ENCODE measurements around the gene HMG20A. TPM values are rescaled to one million over a fixed set of nuclear protein-coding genes. Genes with fewer than 3 reads are reported as not detected.

Gene HMG20A
- polyA plus RNA-seq, 3 donors from 2014 or later = 26.8 to 56.2 (median 53.1) TPM

DNA sequence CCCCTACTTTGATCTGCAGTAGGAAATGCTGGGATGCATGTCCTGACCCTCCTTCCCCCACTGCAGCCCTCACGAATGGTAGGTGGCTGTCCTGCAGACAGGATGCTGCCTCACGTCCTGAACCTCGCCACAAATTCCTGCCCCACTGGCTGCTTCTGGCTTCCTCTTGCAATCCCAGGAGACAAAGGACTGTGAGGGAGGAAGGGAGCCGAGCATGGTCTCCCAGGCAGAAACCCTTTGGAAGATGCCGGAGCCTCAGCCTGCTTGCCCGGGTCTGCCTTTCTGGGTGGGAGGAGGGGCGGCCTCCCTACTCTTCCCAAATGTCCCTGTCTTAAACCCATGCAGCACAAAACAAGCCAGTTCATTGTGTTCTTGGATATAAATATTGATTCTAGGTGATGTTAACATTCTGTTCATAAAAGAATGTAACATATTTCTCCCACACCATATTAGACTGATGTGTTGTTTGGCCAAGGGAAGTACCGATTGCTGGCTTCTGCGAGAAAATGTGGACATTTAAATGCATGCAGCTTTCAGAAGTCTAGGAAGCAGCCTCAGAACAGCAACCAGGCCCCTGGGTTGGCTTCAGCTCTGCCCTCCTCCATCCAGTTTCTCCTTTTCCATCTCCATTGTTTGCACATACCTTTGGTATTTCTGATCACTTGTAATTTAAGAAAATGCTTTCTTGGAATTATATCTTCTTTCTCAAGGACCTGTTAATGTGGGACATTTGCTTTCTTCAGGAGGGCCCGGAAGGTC is 75.3 kb downstream of the HMG20A start:
- peaks cover 19 to 24% of the 10 kb centered on the region in 2 donors for H3K4me1 Mint-ChIP-seq
- no peak overlapping the region for H3K4me3 Mint-ChIP-seq
- H3K36me3 Mint-ChIP-seq = peaks cover 4 to 8% (median 4%) of the 10 kb centered on the region in 3 donors
- peaks cover 0 to 2% (median 2%) of the 10 kb centered on the region in 3 donors for H3K27me3 Mint-ChIP-seq (ENCODE audit: low read depth in 3 of 3)
- H3K9me3 Mint-ChIP-seq = no peaks in the 10 kb centered on the region
- no peak for DNase-seq
- no peak overlapping the region for H3K27ac Mint-ChIP-seq

DNA sequence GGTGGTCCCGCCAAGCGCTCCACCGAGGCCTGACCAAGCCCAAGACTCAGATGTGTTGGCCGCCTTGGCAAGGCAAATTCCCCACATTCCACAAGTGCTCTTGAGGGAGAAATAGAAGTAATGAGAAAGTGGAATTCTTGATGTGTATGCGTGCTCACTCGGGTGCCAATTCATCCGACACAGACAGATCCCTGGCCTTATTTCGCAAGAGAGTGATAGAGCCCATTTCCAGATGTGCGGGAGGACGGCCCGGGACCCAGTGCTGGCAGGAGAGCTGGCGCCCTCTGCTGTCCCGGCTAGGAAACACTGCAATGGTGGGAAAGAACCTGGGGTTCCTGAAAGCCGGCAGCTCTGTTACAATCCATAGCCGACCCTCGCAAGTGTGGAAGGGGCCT is 76.0 kb downstream of the HMG20A start:
- no peak overlapping the region for H3K4me3 Mint-ChIP-seq
- peak; percentile 48 to 66 (median 64) for DNase-seq

DNA sequence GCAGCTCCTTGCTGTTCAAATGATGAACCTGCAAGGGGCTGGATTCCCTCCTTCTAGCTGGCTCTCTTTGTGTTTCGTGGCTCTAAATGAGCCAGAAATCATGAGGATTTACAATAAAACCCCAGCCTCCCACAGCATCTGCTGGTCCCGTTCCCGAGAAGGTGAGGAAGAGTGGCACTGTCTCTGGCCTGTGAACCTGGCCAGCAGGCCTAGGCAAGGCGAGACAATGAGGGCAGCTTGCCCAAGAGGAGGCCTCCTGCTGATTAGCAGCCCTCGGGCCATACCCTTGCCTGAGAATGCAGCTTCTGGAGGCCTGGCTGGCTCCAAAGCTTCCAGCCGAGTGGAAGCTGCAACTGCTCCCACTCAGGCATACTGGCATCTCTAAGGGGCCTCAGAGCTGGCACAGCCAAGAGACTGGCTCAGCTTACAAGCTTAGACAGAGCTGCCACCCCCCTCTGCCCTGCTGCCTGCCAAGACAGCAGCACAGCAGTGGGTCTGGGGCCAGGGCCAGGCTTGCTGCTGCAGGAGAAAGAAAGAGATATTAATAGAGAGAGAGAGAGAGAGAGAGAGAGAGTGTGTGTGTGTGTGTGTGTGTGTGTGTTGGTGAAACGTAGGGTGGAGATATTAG is 76.5 kb downstream of the HMG20A start:
- H3K27me3 Mint-ChIP-seq (ENCODE audit: low read depth in 3 of 3) = peaks cover 0 to 2% (median 2%) of the 10 kb centered on the region in 3 donors
- peaks cover 4 to 12% (median 11%) of the 10 kb centered on the region in 3 donors for H3K36me3 Mint-ChIP-seq
- H3K4me1 Mint-ChIP-seq = peaks cover 18 to 23% of the 10 kb centered on the region in 2 donors
- no peak overlapping the region for H3K4me3 Mint-ChIP-seq
- no peak for DNase-seq
- H3K27ac Mint-ChIP-seq = no peak overlapping the region
- H3K9me3 Mint-ChIP-seq = peaks cover 0 to 1% (median 0%) of the 10 kb centered on the region in 6 donors

More for the DNA sequence above, 76.0 kb downstream of the HMG20A start:
- Mint-ChIP-seq H3K27ac (no peak overlapping the region), H3K9me3 (peaks cover 0 to 1% (median 0%) of the 10 kb centered on the region in 6 donors), H3K27me3 (ENCODE audit: low read depth in 3 of 3) (peaks cover 0 to 2% (median 2%) of the 10 kb centered on the region in 3 donors), H3K4me1 (peaks cover 19 to 24% of the 10 kb centered on the region in 2 donors), H3K36me3 (peaks cover 4 to 12% (median 11%) of the 10 kb centered on the region in 3 donors)

DNA sequence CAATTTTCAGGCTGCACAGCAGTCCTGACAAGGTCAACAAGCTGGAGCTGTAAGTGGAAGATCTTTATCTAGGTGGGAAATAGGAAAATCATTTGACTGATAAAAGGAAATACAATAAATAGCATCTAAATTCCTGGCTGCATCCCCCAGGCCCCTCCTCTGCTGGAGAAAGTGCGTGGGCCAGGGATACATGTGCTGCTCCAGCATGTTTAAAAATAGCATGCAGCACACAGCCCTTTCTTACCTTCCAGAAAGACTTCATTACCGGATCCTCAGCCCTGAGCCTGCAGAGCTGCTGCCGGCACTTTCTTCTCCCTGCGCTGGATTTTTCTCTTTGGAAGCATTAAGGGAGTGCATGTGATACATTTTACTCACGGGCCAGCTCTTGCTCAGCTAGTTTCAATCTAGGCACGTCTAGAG is 77.3 kb downstream of the HMG20A start:
- Mint-ChIP-seq H3K4me3 (no peak overlapping the region), H3K9me3 (peaks cover 0 to 1% (median 0%) of the 10 kb centered on the region in 6 donors), H3K27me3 (ENCODE audit: low read depth in 3 of 3) (peaks cover 0 to 2% (median 2%) of the 10 kb centered on the region in 3 donors), H3K27ac (no peak overlapping the region), H3K36me3 (peaks cover 4 to 15% (median 11%) of the 10 kb centered on the region in 3 donors), H3K4me1 (peaks cover 12 to 17% of the 10 kb centered on the region in 2 donors)
- no peak for DNase-seq

DNA sequence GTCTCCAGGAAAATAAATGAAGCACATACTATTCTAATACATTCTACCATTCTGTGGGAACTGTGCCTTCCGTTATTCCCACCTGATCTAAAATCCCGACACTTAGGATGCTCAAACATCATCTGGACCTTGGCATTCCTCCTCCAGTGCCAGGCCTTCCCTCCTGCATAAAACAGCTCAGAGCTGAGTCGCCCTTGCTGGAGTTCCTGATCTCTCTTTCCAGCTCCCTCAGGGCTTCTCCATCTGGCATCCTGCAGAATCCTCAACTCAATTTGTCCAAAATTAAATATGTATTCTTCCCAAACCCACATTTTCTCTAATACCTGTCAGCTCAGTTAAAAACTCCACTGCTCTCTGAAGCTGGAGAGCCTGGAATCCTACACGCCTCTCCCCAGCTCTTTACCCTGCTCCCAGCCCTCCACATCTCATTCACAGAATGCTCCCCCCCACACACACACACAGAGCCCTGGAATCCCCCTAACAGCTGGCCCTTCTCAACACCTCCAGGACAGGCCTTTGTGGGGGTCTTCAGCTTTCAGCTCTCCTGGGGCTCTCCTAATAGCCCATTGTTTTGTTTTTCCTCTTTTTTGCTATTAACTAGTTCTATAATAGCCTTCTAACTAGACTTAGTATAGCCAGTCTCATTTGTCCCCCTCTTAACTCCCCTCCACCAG is 78.5 kb downstream of the HMG20A start:
- no peak for DNase-seq
- Mint-ChIP-seq H3K9me3 (peaks cover 0 to 1% (median 0%) of the 10 kb centered on the region in 6 donors), H3K27ac (no peak overlapping the region), H3K27me3 (ENCODE audit: low read depth in 3 of 3) (peaks cover 0 to 2% (median 1%) of the 10 kb centered on the region in 3 donors), H3K4me3 (no peak overlapping the region), H3K36me3 (peaks cover 4 to 15% (median 11%) of the 10 kb centered on the region in 3 donors), H3K4me1 (peaks cover 4 to 7% of the 10 kb centered on the region in 2 donors)

DNA sequence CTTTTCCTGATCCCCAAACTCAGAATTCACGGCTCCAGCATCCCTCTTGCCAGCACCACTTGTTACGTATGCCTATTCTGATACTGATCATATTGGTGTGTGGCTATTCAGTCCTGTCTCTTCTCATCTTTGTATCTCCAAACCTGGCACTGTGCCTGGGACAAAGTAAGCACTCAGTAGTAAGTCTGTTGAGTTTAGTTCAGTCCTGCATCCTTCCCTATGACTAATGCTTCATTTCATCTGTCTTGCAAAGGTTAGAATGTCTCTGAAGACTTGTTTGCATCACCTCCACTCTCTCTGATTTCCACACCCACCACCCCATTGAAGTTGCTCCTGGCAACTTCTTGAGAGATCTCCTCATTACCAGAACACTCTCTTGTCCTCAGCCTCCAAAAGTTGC is 80.3 kb downstream of the HMG20A start:
- H3K27ac Mint-ChIP-seq = no peak overlapping the region
- no peak for DNase-seq
- peaks cover 0 to 1% (median 0%) of the 10 kb centered on the region in 6 donors for H3K9me3 Mint-ChIP-seq
- H3K27me3 Mint-ChIP-seq (ENCODE audit: low read depth in 3 of 3) = peaks cover 0 to 5% (median 2%) of the 10 kb centered on the region in 3 donors
- no peak overlapping the region for H3K4me3 Mint-ChIP-seq
- peaks cover 4 to 7% of the 10 kb centered on the region in 2 donors for H3K4me1 Mint-ChIP-seq
- peaks cover 4 to 17% (median 15%) of the 10 kb centered on the region in 3 donors for H3K36me3 Mint-ChIP-seq

DNA sequence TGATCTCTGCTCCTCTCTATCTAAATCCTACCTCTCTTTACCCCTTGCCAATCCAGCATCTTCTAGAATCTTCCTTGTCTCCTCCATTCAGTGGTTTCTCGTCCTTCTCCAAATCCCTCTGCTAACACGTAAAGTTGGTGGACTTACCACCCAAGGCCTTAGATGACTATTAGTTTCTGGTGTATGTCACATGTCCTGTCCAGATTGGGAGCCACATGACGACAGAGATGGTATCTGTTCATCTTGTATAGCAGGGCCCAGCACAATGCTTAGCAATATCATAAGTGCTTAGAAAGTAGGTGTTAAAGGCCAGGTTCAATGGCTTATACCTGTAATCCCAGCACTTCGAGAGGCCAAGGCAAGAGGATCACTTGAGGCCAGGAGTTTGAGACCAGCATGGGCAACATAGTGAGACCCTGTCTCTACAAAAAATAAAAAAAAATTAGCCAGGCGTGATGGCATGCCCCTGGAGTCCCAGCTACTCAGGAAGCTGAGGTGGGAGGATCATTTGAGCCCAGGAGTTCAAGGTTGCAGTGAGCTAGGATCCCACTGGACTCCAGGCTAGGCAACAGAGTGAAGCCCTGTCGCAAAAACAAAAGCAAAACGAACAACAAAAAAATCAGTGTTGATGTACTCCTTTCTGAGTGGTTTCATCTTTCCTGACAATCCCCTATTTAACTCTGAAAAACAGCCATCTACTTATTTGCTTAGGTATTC is 81.8 kb downstream of the HMG20A start:
- peaks cover 0 to 1% (median 0%) of the 10 kb centered on the region in 6 donors for H3K9me3 Mint-ChIP-seq
- no peaks in the 10 kb centered on the region for H3K4me1 Mint-ChIP-seq
- H3K4me3 Mint-ChIP-seq = no peak overlapping the region
- peak overlapping the region in 1 of 6 donors; percentile 3 for H3K27ac Mint-ChIP-seq
- H3K27me3 Mint-ChIP-seq (ENCODE audit: low read depth in 3 of 3) = peaks cover 0 to 5% (median 2%) of the 10 kb centered on the region in 3 donors
- H3K36me3 Mint-ChIP-seq = peaks cover 8 to 20% (median 19%) of the 10 kb centered on the region in 3 donors
- DNase-seq = no peak

DNA sequence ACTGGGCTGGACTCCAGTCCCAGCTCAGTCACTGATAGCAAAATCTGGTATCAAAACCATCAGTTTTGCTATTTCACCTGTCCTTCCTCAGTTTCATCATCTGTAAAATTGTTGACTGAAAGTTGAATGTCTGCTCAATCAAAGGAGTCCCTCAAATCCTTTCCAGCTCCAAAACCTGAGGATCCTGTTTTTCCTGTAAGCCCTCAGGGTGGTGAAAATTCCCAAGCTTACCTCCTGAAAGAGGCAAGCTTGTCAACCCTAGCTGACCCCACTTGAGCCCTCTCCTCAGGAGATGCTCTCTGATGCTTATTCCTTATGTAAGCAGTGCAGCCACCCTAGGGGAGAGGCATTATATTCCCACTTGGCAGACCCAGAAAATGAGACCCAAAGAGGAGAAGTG is 82.6 kb downstream of the HMG20A start:
- no peak for DNase-seq
- no peak overlapping the region for H3K4me3 Mint-ChIP-seq
- H3K4me1 Mint-ChIP-seq = no peaks in the 10 kb centered on the region
- H3K27me3 Mint-ChIP-seq (ENCODE audit: low read depth in 3 of 3) = peaks cover 0 to 5% (median 2%) of the 10 kb centered on the region in 3 donors
- no peak overlapping the region for H3K27ac Mint-ChIP-seq
- peaks cover 0 to 1% (median 0%) of the 10 kb centered on the region in 6 donors for H3K9me3 Mint-ChIP-seq
- H3K36me3 Mint-ChIP-seq = peaks cover 8 to 20% (median 19%) of the 10 kb centered on the region in 3 donors

DNA sequence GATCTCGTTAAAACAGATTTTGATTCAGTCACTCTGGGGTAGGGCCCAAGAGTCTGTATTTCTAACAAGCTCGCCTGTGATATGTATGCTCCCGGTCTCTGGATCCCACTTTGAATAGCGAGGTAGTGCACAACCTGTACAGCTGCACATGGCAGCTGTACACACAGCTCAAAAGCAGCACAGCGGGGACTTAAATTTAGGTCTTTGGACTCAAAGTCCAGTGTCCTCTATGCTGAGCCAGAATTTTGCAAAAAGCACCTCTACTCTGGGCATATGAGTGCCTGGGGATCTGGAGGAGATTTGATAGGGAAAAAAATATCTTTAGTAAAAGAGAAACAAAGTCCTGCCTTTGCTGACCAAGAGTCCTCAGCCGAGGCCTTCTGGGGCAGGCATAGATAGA is 83.1 kb downstream of the HMG20A start:
- H3K4me3 Mint-ChIP-seq = no peak overlapping the region
- H3K9me3 Mint-ChIP-seq = peaks cover 0 to 1% (median 0%) of the 10 kb centered on the region in 6 donors
- H3K27me3 Mint-ChIP-seq (ENCODE audit: low read depth in 3 of 3) = peaks cover 0 to 5% (median 2%) of the 10 kb centered on the region in 3 donors

DNA sequence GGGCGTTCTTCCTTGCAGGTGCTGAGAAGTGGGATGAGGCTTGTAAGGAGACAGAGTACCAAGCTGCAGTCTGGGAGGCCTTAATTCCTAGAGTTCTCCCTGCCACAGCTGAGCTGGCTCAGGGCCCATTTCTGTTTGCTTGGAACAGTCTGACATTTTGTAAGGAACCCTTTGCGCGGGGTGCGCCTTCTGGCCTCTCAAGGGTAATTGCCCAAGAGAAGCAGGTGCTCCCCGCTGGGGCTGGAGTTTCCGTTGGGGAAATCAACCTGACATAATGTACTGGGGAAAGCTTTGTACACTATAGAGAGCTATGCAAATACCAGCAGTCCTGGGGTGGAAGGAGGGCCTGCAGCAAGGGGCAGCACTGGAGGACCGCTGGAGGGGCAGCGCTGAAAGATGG is 83.6 kb downstream of the HMG20A start:
- Mint-ChIP-seq H3K27ac (no peak overlapping the region), H3K4me3 (no peak overlapping the region), H3K9me3 (peaks cover 0 to 1% (median 0%) of the 10 kb centered on the region in 6 donors), H3K27me3 (ENCODE audit: low read depth in 3 of 3) (peaks cover 0 to 5% (median 2%) of the 10 kb centered on the region in 3 donors), H3K36me3 (peaks cover 4 to 19% (median 19%) of the 10 kb centered on the region in 3 donors), H3K4me1 (peaks cover 0 to 6% of the 10 kb centered on the region in 2 donors)
- DNase-seq = no peak

More for the DNA sequence above, 83.1 kb downstream of the HMG20A start:
- peaks cover 0 to under 1% of the 10 kb centered on the region in 2 donors for H3K4me1 Mint-ChIP-seq
- no peak overlapping the region for H3K27ac Mint-ChIP-seq
- peaks cover 5 to 20% (median 19%) of the 10 kb centered on the region in 3 donors for H3K36me3 Mint-ChIP-seq
- no peak for DNase-seq

DNA sequence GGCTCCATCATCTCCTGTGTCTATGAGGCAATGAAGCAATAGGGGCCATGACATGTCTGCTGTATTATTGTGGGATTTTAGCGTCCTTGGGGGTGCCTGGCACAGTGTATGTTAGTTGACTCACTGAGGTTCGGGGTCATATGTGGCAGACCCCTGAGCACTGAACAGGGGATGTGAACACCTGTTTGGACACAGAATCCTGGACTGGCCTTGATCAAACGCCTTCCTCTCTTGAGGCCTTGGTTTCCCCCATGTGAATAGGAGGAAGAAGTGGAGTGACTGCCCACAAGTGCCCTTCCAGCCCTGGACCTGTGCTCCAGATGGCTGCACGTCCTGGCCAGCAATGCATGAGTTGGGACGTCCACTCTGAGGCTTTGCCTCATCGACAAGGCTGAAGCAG is 84.2 kb downstream of the HMG20A start:
- Mint-ChIP-seq H3K27ac (no peak overlapping the region), H3K9me3 (peaks cover 0 to 1% (median 0%) of the 10 kb centered on the region in 6 donors), H3K27me3 (ENCODE audit: low read depth in 3 of 3) (peaks cover 0 to 5% (median 2%) of the 10 kb centered on the region in 3 donors), H3K4me1 (peaks cover 0 to 6% of the 10 kb centered on the region in 2 donors), H3K36me3 (peaks cover 4 to 19% (median 16%) of the 10 kb centered on the region in 3 donors), H3K4me3 (no peak overlapping the region)
- DNase-seq = no peak

DNA sequence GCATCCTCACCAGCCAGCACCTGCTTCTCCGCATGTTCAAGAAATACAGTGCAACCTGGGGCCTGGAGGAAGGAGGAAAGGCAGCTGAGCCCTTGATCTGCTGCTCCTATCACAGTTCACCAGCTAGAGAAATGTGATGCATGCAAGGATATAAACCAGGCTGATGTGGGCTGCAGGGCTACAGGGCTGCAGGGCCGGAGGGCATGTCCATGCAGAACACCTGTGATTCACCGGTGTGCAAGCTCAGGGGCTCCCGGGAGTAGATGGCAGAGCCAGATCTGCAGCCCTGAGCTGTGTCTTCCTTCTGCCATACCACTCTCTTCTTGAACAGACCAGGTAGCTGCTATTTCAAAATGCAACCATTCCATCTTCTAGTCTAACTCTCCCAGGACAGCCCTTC is 84.9 kb downstream of the HMG20A start:
- Mint-ChIP-seq H3K4me3 (no peak overlapping the region), H3K27ac (no peak overlapping the region), H3K4me1 (peaks cover 0 to 6% of the 10 kb centered on the region in 2 donors), H3K27me3 (ENCODE audit: low read depth in 3 of 3) (peaks cover 0 to 5% (median 2%) of the 10 kb centered on the region in 3 donors), H3K9me3 (peaks cover 0 to 1% (median 0%) of the 10 kb centered on the region in 6 donors), H3K36me3 (peaks cover 4 to 19% (median 16%) of the 10 kb centered on the region in 3 donors)
- DNase-seq = no peak
